ENCODE measurements around the gene TPD52L1.
"Not testable (repeated sequence)": the region's sequence is repeated elsewhere in the genome, so short reads cannot be mapped to it uniquely, and the experiment has no call there.

Gene TPD52L1, protein sequence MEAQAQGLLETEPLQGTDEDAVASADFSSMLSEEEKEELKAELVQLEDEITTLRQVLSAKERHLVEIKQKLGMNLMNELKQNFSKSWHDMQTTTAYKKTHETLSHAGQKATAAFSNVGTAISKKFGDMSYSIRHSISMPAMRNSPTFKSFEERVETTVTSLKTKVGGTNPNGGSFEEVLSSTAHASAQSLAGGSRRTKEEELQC

DNA sequence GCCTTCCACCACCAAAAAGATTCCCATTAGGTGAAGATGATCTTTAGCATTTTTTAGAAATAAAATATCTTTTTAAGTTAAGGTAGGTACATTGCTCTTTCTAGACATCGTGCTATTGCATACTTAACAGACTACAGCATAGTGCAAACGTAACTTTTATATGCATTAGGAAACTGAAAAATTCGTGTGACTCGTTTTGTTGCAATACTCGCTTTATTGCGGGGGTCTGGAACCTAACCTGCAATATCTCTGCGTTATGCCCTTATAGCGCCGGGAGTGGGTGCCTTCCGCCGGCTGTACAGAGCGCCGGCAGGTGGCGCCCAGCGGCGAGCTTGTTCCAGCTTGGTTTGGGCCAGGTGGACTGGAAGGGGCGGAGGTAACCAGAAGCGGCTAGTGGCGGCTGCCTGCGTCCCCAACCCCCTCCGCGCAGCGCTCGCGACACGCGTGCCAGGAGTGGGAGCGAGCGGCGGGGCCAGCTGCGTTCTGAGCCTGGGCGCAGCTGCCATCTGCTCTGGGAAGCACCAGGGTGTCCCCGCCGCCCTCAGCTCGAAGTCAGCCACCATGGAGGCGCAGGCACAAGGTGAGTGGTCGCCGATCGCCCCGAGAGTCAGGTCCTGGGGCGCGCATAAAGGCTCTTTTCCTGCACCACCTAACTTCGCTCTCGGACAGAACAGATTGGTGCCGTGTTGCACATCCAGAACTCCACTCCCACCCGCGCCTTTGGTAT lies at the start of gene TPD52L1:
Gene TPD52L1, plus strand, starts transcription at position 383 of the 727 bp plus-strand sequence. Its CDS starts 179 bp downstream, at position 562.
- peak; percentile 41 for DNase-seq (ENCODE audit: low read depth)

DNA sequence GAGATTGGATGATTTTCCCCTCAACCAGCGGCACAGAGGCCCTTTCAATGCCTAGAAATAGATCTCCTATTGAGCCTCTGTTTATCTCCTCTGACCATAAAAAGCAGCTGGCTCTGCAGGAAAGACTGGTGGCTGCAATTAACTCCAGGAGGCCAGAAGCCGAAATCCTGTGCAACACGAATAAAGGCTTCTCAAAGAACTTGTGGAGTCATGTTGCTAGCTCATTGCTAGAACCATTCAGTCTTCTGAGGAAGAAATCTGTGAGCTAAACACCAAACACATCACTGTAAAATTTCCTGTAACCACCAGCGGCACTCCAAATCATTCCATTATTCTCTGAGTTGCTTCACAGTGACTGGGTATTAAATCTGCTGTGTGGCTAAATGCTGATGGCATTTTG lies 49.1 kb upstream of the TPD52L1 start:
- no peak for DNase-seq (ENCODE audit: low read depth)

GRCh38 chr6:125107048-125107447 lies 46.5 kb upstream of the TPD52L1 start:
- no peak for DNase-seq (ENCODE audit: low read depth)

GRCh38 chr6:125107896-125108295 lies 45.7 kb upstream of the TPD52L1 start:
- no peak for DNase-seq (ENCODE audit: low read depth)

DNA sequence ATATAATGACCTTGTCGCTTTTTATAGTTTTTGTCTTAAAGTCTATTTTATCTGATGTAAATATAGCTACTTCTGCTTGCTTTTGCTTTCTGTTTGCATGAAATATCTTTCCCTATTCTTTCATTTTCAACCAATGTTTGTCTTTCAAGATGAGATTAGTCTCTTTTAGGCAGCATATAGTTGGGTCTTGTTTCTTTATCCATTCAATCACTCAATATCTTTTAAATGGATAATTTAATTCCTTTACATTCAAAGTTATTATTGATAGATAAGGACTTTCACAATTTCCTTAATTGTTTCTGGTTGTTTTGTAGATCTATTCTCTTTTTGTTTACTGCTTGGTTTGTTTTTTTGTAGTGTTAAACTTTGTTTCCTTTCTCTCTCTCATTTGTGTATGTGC lies 43.5 kb upstream of the TPD52L1 start:
- DNase-seq (ENCODE audit: low read depth), result no peak

DNA sequence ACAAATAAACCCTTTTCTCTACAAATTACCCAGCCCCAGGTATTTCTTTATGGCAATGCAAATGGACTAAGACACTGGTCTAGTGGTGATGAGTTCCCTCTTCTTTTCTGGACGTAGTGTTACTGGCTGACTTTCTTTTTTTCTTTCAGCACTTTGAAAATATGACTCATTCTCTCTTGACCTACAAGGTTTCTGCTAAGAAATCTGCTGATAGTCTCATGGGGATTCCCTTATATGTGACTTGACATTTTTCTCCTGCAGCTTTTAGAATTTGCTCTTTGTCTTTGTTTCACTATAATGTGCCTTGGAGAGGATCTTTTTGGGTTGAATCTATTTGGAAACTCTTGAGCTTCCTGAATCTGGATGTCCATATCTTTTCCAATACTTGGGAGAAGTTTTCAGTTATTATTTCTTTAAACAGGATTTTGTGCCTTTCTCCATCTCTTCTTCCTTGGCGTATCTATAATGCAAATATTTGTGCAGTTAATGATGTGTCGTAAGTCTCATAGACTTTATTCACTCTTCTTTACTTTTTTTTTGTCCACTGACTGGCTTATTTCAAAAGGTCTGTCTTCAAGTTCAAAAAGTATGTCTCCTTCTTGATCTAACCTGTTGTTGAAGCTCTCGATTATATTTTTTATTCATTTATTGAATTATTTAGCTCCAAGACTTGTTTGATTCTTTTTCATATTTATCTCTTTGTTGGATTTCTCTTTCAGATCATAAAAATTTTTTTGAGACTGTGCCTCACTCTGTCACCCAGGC lies 42.2 kb upstream of the TPD52L1 start:
- DNase-seq (ENCODE audit: low read depth), result no peak

- no peak for DNase-seq (ENCODE audit: low read depth)
Observed at GRCh38 chr6:125112934-125113333, 40.6 kb upstream of the TPD52L1 start.

GRCh38 chr6:125114248-125114858 lies 39.2 kb upstream of the TPD52L1 start:
- DNase-seq (ENCODE audit: low read depth), result no peak

DNA sequence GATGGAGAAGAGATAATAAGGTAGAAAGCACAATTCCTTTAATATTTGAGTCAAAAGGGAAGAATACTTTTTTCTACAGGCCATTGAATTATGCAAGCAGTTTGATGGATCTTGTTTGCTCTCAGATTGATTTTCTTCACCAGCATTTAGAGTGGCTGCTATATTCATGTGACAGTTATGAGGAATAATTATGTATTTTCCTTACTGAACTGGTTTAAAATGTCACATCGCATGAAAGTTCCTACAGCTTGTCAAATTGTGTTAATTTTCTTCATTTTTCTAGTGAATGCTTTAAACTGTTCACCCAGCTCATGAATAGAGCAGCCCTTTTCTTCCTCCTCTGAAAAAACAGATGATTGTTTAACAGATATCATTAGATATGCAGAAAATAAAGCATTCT lies 37.4 kb upstream of the TPD52L1 start:
- no peak for DNase-seq (ENCODE audit: low read depth)

GRCh38 chr6:125116710-125117109 lies 36.9 kb upstream of the TPD52L1 start:
- DNase-seq (ENCODE audit: low read depth), result no peak

GRCh38 chr6:125117818-125118217 lies 35.8 kb upstream of the TPD52L1 start:
- DNase-seq (ENCODE audit: low read depth), result no peak

- DNase-seq (ENCODE audit: low read depth), result no peak
Observed at GRCh38 chr6:125120054-125120590, 33.5 kb upstream of the TPD52L1 start.

- no peak for DNase-seq (ENCODE audit: low read depth)
Observed at GRCh38 chr6:125121894-125122293, 31.7 kb upstream of the TPD52L1 start.

GRCh38 chr6:125123051-125123450 lies 30.5 kb upstream of the TPD52L1 start:
- DNase-seq (ENCODE audit: low read depth), result no peak

DNA sequence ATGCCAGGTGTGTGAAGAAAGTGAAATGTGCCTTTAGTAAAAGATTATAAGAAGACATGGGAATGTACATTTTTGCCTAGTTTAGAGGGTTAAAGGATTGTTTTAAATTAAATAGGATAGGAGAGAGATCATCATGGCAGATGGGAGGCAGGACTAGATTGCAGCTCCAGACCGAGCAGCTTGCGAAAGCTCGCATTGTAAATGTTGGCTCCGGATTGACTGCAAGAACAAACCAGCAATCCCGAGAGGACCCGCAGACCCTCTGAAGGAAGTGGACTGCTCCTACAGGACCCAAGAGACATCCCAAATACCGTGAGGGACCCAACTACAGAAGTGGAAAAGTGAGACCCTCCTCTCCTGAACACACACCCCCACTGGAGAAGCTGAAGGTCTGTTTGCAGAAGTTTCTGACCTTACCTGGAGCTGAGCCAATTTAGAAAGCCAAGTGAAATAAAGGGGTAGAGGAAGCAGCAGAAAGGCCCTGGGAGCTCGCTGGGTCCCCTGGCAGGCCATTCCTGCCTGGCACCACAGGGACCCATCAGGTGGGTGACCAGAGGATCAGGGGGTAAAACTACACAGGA lies 30.0 kb upstream of the TPD52L1 start:
- no peak for DNase-seq (ENCODE audit: low read depth)

GRCh38 chr6:125124049-125124669 lies 29.4 kb upstream of the TPD52L1 start:
- no peak for DNase-seq (ENCODE audit: low read depth)

DNA sequence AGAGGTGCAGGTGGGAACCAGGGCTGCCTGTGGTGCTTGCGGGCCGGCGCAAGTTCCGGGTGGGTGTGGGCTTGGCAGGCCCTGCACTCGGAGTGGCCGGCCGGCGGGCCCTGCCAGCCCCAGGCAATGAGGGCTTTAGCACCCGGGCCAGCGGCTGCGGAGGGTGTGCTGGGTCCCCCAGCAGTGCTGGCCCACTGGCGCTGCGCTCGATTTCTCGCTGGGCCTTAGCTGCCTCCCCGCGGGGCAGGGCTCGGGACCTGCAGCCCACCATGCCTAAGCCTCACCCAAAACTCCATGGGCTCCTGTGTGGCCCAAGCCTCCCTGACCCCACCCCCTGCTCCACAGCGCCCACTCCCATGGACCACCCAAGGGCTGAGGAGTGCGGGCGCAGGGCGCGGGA lies 27.7 kb upstream of the TPD52L1 start:
- DNase-seq (ENCODE audit: low read depth), result not testable (repeated sequence)

- no peak for DNase-seq (ENCODE audit: low read depth)
Observed at GRCh38 chr6:125129354-125129753, 24.2 kb upstream of the TPD52L1 start.

GRCh38 chr6:125132058-125132457 lies 21.5 kb upstream of the TPD52L1 start:
- no peak for DNase-seq (ENCODE audit: low read depth)

GRCh38 chr6:125136378-125136777 lies 17.2 kb upstream of the TPD52L1 start:
- DNase-seq (ENCODE audit: low read depth), result no peak

DNA sequence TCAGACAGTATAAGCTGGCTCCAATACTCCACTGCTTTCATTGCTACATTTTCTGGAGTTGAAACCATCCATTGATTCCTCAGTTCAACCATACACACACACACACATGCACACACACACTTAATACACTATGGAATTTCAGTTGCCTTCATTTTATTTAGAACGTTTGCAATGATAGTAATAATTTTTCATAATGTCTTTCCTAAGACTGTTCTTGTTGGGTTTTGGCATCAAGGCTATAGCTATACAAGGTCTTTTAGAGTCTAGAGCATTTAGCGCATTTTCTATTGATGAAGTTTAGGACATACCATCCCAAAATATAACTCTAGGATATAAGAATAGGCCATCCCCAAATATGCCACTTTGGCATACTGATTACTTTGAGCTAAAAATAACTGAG lies 15.5 kb upstream of the TPD52L1 start:
- DNase-seq (ENCODE audit: low read depth), result no peak

- no peak for DNase-seq (ENCODE audit: low read depth)
Observed at GRCh38 chr6:125140808-125141207, 12.8 kb upstream of the TPD52L1 start.

Data from activated T-helper 9 cell treated with anti-CD3 and anti-CD28 coated beads, Interleukin-2, amount 50 U/mL, for 16 hours (primary cell).